Measurements from ENCODE around the gene RABGAP1L. TPM values are rescaled to one million over a fixed set of nuclear protein-coding genes. Genes with fewer than 3 reads are reported as not detected.

RABGAP1L gene
- total RNA-seq (2021; ENCODE audit: unreplicated experiment) = 29.3 TPM
- polyA plus RNA-seq (2012) = 11.4 and 13.1 TPM in 2 replicates
- percentile 73 among the genes with signal in this experiment for Bru-seq, nascent RNA
- percentile 59 among the genes with signal in this experiment for BruChase-seq, experiment 1, labeled RNA remaining after a 6-hour chase
- percentile 63 among the genes with signal in this experiment for BruChase-seq, experiment 2, labeled RNA remaining after a 2-hour chase
- long read RNA-seq, partial matches to known transcripts = 2 of 15 reads
- long read RNA-seq, other reads (novel, unspliced or antisense) = 13 of 15 reads

DNA sequence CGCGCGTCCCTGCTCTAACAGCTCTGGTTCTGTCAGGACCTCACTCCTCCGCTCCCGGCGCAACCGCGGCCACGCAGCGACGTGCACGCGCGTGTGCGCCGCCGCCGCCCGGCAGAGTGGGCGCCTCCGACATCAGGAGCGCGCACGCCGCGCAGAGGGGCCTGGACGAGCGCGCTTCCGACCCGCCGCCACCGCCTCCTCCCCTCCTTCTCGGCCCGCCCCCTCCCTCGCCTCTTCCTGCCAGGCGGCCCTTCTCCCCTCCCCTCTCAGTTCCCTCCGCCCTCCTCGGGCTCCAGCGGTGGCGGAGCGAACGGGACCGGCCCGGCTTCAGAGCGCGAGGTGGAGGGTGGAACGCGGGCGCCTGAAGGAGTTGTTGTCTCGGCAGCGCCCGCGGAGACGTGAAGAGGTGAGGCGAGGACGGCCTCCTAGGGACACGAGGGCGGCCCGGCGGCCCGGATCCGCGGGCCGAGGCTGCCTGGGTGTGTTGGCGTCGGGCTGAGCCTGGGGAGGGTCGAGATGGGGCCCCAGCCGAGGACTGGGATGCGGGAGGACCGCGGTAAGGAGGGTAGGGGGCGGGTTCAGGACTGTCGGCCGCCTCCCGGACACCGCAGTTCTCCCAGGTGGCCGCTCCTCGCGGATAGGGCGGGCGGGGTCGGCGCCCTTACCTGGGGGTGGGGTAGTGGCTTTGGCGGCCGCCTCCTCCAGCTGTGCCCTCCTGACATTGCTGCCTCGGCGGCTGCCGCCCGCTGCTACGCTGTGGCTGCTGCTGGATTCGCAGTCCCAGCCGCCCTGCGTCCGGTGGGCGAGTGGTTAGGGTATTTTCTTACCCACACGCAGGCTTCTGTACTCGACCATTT, at the start of gene RABGAP1L:
Gene RABGAP1L, plus strand, starts transcription at position 269 of the 857 bp plus-strand sequence.
- H3K27ac ChIP-seq (ENCODE audit: low read depth, low read length) = peak within 1 kb of the TSS; percentile 79
- H3K9me2 ChIP-seq (ENCODE audit: insufficient read depth) = no peaks in the 10 kb centered on the region
- DNase-seq (ENCODE audit: low read depth, low spot score) (peak; percentile 82), ATAC-seq (peak; percentile 87)
- peak within 1 kb of the TSS; percentile 78 for H3K4me2 ChIP-seq (ENCODE audit: low read length)
- H3K4me1 ChIP-seq (ENCODE audit: control insufficient read depth in 1 of 2, insufficient read depth in 2 of 2, low read length in 2 of 2) = peaks cover 5 to 16% of the 10 kb centered on the region in 2 experiments; a peak in 3 of 4 replicates
- peak within 1 kb of the TSS; percentile 93 for H2AFZ ChIP-seq (ENCODE audit: low read depth, low read length, poor library complexity, severe bottlenecking)
- H3K79me2 ChIP-seq (ENCODE audit: insufficient read depth, low read length) = peaks cover 38% of the 10 kb centered on the region
- BruUV-seq (replicated peaks) = no TSS peak
- H3K27me3 ChIP-seq (ENCODE audit: insufficient read depth, low read length) = no peaks in the 10 kb centered on the region
- peak within 1 kb of the TSS; percentile 58 to 70 for H3K4me3 ChIP-seq (replicated peaks in 1 of 2; ENCODE audit: low read depth in 1 of 2, low read length in 2 of 2)
- intact Hi-C loops (cut with micrococcal nuclease) = no loop called here
- ChIA-PET RAD21 (ENCODE audit: low non-redundant PET in 1 of 2, low total read pairs in 2 of 2, uncharacterized antibody in 2 of 2, unreplicated experiment in 2 of 2) (no interaction called here), CTCF (interaction anchor here (1.0 kb wide), 1 partner anchor 45 kb away, joined by 4 read pairs; no protein-coding TSS in a partner anchor), POLR2A (no interaction called here)
- TF ChIP-seq, protein P1, sequence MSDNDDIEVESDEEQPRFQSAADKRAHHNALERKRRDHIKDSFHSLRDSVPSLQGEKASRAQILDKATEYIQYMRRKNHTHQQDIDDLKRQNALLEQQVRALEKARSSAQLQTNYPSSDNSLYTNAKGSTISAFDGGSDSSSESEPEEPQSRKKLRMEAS (IDR thresholded peaks at IDR 0.05) = peak; percentile 69
- no peak; the same call in 1 of the 2 replicates for TF ChIP-seq SP1 (IDR thresholded peaks at IDR 0.05; ENCODE audit: low read depth)
- no peak for TF ChIP-seq EZH2 (IDR thresholded peaks at IDR 0.05)
- peak; percentile 77 for TF ChIP-seq POLR2AphosphoS5 (IDR thresholded peaks at IDR 0.05; ENCODE audit: low read depth, low read length)
- TF ChIP-seq, protein P2, sequence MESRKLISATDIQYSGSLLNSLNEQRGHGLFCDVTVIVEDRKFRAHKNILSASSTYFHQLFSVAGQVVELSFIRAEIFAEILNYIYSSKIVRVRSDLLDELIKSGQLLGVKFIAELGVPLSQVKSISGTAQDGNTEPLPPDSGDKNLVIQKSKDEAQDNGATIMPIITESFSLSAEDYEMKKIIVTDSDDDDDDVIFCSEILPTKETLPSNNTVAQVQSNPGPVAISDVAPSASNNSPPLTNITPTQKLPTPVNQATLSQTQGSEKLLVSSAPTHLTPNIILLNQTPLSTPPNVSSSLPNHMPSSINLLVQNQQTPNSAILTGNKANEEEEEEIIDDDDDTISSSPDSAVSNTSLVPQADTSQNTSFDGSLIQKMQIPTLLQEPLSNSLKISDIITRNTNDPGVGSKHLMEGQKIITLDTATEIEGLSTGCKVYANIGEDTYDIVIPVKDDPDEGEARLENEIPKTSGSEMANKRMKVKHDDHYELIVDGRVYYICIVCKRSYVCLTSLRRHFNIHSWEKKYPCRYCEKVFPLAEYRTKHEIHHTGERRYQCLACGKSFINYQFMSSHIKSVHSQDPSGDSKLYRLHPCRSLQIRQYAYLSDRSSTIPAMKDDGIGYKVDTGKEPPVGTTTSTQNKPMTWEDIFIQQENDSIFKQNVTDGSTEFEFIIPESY (IDR thresholded peaks at IDR 0.05; ENCODE audit: extremely low read depth, insufficient replicate concordance, low read length) = peak; percentile 46
- TF ChIP-seq SIN3A (IDR thresholded peaks at IDR 0.05; ENCODE audit: low read depth) = peak; percentile 83
- TF ChIP-seq RAD21 (IDR thresholded peaks at IDR 0.05; ENCODE audit: low read depth) = no peak
- peak; percentile 58 for TF ChIP-seq ZFX (IDR thresholded peaks at IDR 0.05)
- TF ChIP-seq EGR1 (IDR thresholded peaks at IDR 0.05; ENCODE audit: low read depth) = peak; percentile 78
- no peak for TF ChIP-seq FOSL1 (IDR thresholded peaks at IDR 0.05; ENCODE audit: low read depth)
- no peak for TF ChIP-seq ZNF274 (IDR thresholded peaks at IDR 0.05; ENCODE audit: low read depth, low read length)
- peak; percentile 57 for TF ChIP-seq YY1 (IDR thresholded peaks at IDR 0.05; ENCODE audit: extremely low read depth, insufficient replicate concordance, low read depth, low read length)
- TF ChIP-seq POLR2A (IDR thresholded peaks at IDR 0.05; ENCODE audit: borderline replicate concordance, extremely low read depth, insufficient read depth, insufficient read length) = peak; percentile 62
- no peaks in the 10 kb centered on the region for H3K36me3 ChIP-seq (ENCODE audit: control insufficient read depth in 1 of 2, insufficient read depth in 2 of 2, low read length in 2 of 2)
- H3K9me3 ChIP-seq (ENCODE audit: control insufficient read depth in 1 of 2, insufficient read depth in 1 of 2, low read depth in 1 of 2, low read length in 2 of 2) = no peaks in the 10 kb centered on the region
- no peaks in the 10 kb centered on the region for H4K20me1 ChIP-seq (ENCODE audit: insufficient read depth)
- H3K9ac ChIP-seq (ENCODE audit: low read length) = peak within 1 kb of the TSS; percentile 81

All from HCT116 (cell line).